Measurements from ENCODE around the gene ADAMTSL1. TPM values are rescaled to one million over a fixed set of nuclear protein-coding genes. Genes with fewer than 3 reads are reported as not detected.

ADAMTSL1 gene
- polyA plus RNA-seq, 1 donor, result 10.6 TPM

DNA sequence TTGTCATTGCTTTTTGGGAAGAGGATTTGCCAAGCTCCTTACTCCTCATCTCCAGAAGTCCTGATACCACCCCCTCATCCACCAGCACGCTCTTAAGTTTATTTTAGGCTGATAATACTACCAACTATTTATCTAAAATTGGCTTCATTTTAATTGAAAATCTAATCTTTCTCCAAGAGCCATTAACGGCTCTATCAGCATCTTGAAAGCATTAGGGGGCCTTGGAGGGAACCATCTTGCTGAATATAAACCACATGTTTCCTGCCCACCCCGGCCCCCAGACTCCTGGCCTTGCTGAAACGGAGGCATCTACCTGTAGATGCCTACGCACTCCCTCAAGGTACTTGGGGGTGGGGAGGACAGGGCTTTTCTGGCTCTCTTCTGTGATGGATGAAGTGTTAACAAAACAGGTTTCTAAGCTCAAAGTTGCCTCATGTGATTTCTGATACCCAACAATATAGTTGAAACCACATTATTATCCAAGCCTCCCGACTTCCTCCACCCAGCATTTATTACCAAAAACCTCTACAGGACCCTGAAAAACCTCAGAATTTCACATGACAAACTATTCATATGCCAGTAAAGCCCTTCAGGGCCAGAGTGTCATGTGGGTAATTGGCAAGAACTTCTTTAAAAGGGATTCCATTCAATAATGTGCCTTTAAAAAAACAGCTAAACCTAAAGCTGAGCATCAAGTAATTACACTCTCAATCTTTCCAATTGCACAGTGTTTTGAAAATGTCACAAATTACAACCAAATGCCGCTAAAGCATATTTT, 462.3 kb downstream of the ADAMTSL1 start:
- no peak for DNase-seq (ENCODE audit: low read depth)

GRCh38 chr9:18939943-18940342, 466.0 kb downstream of the ADAMTSL1 start:
- no peak for DNase-seq (ENCODE audit: low read depth)

- DNase-seq (ENCODE audit: low read depth), result no peak
Observed at GRCh38 chr9:18941060-18941740, 467.2 kb downstream of the ADAMTSL1 start.

DNA sequence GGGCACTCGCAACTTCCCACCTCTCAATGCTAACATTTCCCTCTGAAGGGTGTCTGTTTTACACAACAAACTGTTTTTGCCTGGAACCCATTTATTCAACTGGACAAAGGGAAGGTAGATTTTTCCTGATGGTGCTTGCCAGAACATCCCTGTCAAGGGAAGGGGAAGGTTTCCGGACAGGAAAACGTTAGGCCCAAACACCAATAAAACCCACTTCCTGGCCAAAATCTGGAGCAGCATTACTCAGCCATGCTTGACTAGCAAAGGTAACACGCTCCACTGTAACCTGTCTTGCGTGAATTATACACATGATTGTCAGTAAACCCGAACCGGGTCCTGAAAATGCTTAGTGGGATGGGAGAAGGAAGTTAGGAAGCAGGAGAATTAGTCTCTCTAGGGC, 468.8 kb downstream of the ADAMTSL1 start:
- DNase-seq (ENCODE audit: low read depth), result no peak

- no peak for DNase-seq (ENCODE audit: low read depth)
Observed at GRCh38 chr9:18947892-18948339, 474.0 kb downstream of the ADAMTSL1 start.

- no peak for DNase-seq (ENCODE audit: low read depth)
Observed at GRCh38 chr9:18951936-18952335, 478.0 kb downstream of the ADAMTSL1 start.

GRCh38 chr9:18955626-18956025, 481.7 kb downstream of the ADAMTSL1 start:
- DNase-seq (ENCODE audit: low read depth), result no peak
